Left ventricle myocardium inferior (tissue), 1 donor: ENCODE results near the gene PPP1R13B. TPM values are rescaled to one million over a fixed set of nuclear protein-coding genes. Genes with fewer than 3 reads are reported as not detected.
A peak's percentile ranks its signal among the peaks of the same experiment; 100 is the strongest.

Experiments
- DNase-seq: peaks from one replicate; pipeline ENCODE4 v3.0.0-alpha.2; 2020
- H3K27ac ChIP-seq: fragments of 200-600 bp; replicated peaks from 2 replicates; pipeline ENCODE4 v1.8.0; 2021
- H3K27me3 ChIP-seq: fragments of 200-600 bp; 2 replicates; pipeline ENCODE4 v1.8.0; 2021; ENCODE audit warnings: low read depth
- H3K36me3 ChIP-seq: fragments of 200-600 bp; 2 replicates; pipeline ENCODE4 v1.8.0; 2021
- H3K4me1 ChIP-seq: fragments of 200-600 bp; 2 replicates; pipeline ENCODE4 v1.8.0; 2021
- H3K4me3 ChIP-seq: fragments of 200-600 bp; 2 replicates; pipeline ENCODE4 v1.8.0; 2021; ENCODE audit warnings: mild to moderate bottlenecking, moderate library complexity
- H3K9me3 ChIP-seq: fragments of 200-600 bp; replicated peaks from 2 replicates; pipeline ENCODE4 v1.8.0; 2021
- CTCF ChIP-seq: fragments of 200-600 bp; IDR thresholded peaks from 2 replicates; pipeline ENCODE4 v1.8.0; 2021; ENCODE audit warnings: antibody characterized with exemption, mild to moderate bottlenecking, borderline replicate concordance
- intact Hi-C: fragments of 100-400 bp; cut with micrococcal nuclease; formaldehyde crosslinking; loops from one replicate; pipeline ENCODE4 v1.11.0; 2022
- total RNA-seq: library from RNA; stranded (reverse); fragmentation: NEBNext Ultra II Directional; extraction: Animal tissue kit (Norgen Biotek cat#: 25700); gene quantifications from one replicate; pipeline ENCODE4 v1.2.1, GENCODE V29; 2021
- donor health status: DM: no; HTN: yes; CAD: no; lungs with severe emphysema.

The PPP1R13B gene
- total RNA-seq, 1 donor from 2014 or later, result 104 TPM

GRCh38 chr14:103879570-103880347 is 32.4 kb upstream of the PPP1R13B start:
- H3K27me3 ChIP-seq, result no peaks in the 10 kb centered on the region
- intact Hi-C loops, result no loop called here
- peak overlapping the region; percentile 95 for H3K27ac ChIP-seq
- no peaks in the 10 kb centered on the region for H3K36me3 ChIP-seq
- peaks cover 42% of the 10 kb centered on the region for H3K4me1 ChIP-seq
- H3K4me3 ChIP-seq, result peak overlapping the region; percentile 51
- no peaks in the 10 kb centered on the region for H3K9me3 ChIP-seq
- peak; percentile 61 for DNase-seq
- no peak for TF ChIP-seq CTCF

GRCh38 chr14:103879118-103879569 is 31.8 kb upstream of the PPP1R13B start:
- no peak for DNase-seq
- H3K4me3 ChIP-seq, result peak overlapping the region; percentile 51
- intact Hi-C loops, result no loop called here

GRCh38 chr14:103878180-103878579 is 30.8 kb upstream of the PPP1R13B start:
- intact Hi-C loops, result no loop called here
- Histone ChIP-seq H3K4me1 (peaks cover 42% of the 10 kb centered on the region), H3K4me3 (no peak overlapping the region), H3K27ac (no peak overlapping the region), H3K27me3 (no peaks in the 10 kb centered on the region), H3K9me3 (no peaks in the 10 kb centered on the region), H3K36me3 (no peaks in the 10 kb centered on the region)
- no peak for TF ChIP-seq CTCF
- no peak for DNase-seq

More at GRCh38 chr14:103879118-103879569, 31.8 kb upstream of the PPP1R13B start:
- peaks cover 42% of the 10 kb centered on the region for H3K4me1 ChIP-seq
- H3K27ac ChIP-seq, result peak overlapping the region; percentile 95
- H3K36me3 ChIP-seq, result no peaks in the 10 kb centered on the region
- H3K27me3 ChIP-seq, result no peaks in the 10 kb centered on the region
- no peak for TF ChIP-seq CTCF
- no peaks in the 10 kb centered on the region for H3K9me3 ChIP-seq

GRCh38 chr14:103875010-103875409 is 27.6 kb upstream of the PPP1R13B start:
- H3K4me1 ChIP-seq, result peaks cover 38% of the 10 kb centered on the region
- no peaks in the 10 kb centered on the region for H3K36me3 ChIP-seq
- no peaks in the 10 kb centered on the region for H3K9me3 ChIP-seq
- intact Hi-C loops, result no loop called here
- no peak for TF ChIP-seq CTCF
- H3K27ac ChIP-seq, result no peak overlapping the region
- no peak overlapping the region for H3K4me3 ChIP-seq
- no peak for DNase-seq
- no peaks in the 10 kb centered on the region for H3K27me3 ChIP-seq

GRCh38 chr14:103872481-103873113 is 25.2 kb upstream of the PPP1R13B start:
- intact Hi-C loops, result no loop called here
- no peak for TF ChIP-seq CTCF
- no peak for DNase-seq
- H3K27me3 ChIP-seq, result no peaks in the 10 kb centered on the region
- H3K4me1 ChIP-seq, result peaks cover 44% of the 10 kb centered on the region
- no peaks in the 10 kb centered on the region for H3K36me3 ChIP-seq
- H3K9me3 ChIP-seq, result no peaks in the 10 kb centered on the region
- H3K4me3 ChIP-seq, result peak overlapping the region; percentile 57
- peak overlapping the region; percentile 77 for H3K27ac ChIP-seq
